Astrocyte (in vitro differentiated cells and primary cell): ENCODE results near the gene EOGT.

Experiments
- CTCF ChIP-seq: IDR thresholded peaks from 2 replicates; pipeline ENCODE4 v1.5.1; 2011; ENCODE audit warnings: low read depth, mild to moderate bottlenecking, inconsistent platforms, low read length, moderate library complexity; ENCODE audit not compliant: insufficient read depth
- EZH2 ChIP-seq: IDR thresholded peaks from 2 replicates; pipeline ENCODE4 v1.6.1; 2012; ENCODE audit warnings: mild to moderate bottlenecking, low read length, inconsistent platforms; ENCODE audit not compliant: insufficient read depth

DNA sequence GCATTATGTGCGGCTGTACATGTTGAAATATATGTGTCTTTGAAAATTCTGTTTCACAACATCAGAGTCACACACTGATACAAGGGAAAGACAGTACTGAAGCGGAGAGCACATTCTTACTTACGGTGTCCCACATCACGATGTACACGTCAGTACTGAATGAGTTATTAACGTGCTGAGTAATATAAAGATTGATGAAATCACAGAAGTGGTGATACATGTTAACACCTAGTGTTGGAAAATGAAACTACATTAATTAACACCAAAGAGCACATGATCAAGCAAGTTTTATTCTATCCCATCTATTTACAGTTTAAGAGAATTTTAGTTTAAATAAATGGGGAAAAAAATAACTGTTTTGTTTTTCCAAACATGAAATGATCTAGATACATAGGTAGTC, 15.6 kb downstream of the EOGT start:
- no peak for TF ChIP-seq CTCF
- no peak for TF ChIP-seq EZH2
